ENCODE data around the gene SIX3.

The SIX3 gene

DNA sequence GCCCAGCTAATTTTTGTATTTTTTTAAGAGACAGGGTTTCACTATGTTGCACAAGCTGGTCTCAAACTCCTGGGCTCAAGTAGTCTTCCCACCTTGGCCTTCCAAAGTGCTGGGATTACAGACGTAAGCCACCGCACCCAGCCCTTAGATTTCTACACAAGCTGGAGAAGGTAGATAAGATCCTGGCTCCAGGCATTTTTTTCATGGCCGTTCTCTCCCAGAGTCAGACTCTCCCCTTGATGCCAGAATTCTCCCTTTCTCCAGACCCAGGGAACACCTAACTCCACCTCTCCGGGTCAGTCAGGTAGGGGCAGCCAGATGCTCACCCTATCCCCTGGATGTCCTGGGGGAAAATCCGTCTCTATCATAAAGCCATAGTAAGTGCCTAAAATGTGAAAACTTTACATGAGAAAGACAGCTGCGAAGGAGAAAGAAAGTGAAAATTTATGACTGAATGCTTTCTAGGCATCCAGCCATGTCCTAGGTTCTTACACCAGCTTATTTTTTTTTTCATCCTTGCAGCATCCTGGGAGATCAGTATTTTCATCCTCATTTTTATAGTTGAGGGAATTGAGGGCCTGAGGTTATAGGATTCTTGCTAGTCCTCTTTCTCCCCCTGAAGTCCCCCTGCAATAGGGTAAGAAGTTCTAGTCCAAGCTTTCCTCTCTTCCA, 16.3 kb downstream of the SIX3 start:
- DNase-seq (ENCODE audit: low read depth in 2 of 2), result no peak

DNA sequence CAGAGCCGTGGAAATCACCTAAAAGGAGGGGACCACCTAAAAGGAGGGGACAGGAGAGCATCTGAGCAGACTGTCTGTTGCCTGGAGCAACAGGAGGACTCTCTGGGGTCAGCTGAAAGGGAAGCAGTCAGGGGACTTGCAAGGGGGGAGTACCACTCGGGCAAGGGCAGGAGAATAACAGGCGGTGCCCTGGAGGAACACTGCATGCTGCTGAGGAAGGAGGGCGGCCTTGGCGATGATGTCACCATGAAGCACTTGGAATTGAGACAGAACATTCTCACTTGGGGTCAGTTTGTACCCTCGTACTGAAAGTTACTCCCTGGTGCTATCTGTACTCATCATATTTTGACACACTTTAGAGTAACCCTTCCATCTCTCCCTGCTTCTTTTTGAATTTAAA, 18.4 kb downstream of the SIX3 start:
- no peak for DNase-seq (ENCODE audit: low read depth in 2 of 2)

DNA sequence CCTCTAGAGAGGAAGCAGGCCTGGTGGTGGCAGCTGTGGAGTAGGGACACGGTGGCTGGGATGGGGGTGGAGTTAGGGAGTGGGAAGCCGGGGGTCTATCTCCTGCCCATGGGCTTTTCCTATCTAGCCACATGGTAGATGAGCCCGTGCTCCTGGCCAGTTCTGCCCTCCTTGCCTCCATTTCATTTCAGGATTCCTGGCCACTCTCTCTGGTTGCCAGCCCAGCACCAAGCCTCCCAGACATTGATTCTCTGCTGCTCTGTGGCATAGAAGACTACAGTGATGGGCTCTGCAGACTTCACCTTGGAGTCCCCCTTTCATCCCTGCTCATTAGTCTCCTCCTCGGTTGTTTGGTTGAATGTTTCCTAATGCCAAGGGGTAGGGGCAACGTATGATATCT, 19.4 kb downstream of the SIX3 start:
- no peak for DNase-seq (ENCODE audit: low read depth in 2 of 2)

DNA sequence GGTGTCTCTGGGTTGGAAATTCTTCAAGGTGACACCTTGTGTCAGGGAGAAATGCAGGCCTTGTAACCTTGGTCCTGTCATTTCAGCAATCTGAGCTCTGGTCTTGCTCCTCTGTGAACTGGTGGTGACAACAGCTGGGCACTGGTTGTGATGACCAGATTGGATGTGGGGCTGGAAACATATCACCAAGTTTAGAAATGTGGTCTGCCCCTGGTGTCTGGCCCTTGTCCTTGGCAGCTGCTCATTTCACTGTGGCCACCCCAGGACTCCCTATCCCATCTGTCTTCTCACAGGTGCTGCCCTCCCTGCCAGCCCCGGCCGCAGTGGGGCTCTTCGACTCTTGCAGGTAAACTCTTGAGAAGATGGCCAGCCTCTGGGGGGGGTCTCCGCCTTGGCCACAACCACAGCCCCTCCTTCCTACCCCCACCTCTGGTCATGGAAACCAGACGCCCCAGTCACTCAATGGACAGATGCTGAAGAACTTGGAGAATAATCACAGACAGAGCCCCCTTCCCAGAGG, 20.7 kb downstream of the SIX3 start:
- no peak for DNase-seq (ENCODE audit: low read depth in 2 of 2)

DNA sequence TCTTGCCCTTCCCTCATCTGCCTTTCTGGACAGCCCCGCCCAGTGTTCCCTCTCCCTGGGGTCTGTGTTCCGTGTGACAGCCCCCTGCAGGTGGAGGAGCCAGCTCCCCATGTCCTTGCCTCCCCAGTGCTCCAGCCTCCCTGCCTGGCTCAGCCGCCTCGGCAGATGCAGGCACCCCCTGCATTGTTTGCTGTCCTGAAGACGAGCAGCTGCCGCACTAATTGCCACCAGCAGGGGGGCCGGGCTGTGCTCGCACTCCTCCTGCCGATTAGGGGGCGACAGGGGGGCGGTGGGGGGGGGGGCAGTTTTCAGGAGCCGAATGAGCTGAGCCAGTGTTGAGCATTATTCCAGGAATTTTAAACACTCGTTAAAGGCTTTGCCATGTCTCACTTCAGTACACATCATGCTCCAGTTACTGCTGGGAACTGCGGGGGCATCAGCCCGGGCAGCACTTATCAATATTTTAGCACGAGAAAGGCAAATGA, 23.3 kb downstream of the SIX3 start:
- no peak for DNase-seq (ENCODE audit: low read depth in 2 of 2)

DNA sequence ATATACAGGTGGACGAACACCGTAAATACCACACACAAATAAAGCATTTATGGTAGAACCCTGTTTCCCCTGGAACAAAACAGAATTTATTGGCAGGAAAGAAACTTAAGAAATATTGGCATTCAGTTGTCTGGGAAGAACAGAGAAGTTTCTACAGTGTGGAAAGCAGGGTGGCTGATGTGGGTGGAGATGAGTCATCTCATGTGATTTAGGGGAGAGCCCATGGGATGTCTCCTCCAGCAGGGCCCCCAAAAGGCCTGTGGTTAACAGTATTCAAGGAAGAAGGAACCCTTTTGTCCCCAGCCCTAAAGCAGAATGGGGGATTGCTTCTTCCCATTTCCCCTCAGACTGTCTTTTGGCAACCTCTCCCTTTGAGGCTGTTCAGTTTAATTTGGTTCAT, 24.2 kb downstream of the SIX3 start:
- no peak for DNase-seq (ENCODE audit: low read depth in 2 of 2)

DNA sequence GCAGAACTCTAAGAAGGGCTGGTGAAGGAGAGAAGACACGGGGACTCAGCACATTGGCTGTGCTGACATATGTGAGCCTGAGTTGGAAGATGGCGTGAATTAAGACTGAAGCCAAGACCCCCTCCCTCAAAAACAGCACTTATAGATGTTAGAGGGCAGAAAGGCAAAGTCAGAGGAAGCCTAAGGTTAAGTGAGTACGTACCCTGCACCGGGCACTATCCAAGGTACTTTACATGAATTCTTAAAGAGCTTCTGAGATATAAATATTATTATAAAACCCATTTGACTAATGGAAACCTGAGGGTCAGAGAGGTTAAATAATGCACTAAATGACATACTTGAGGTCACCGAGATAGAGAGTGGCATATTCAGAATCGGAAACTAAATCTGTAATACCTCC, 25.6 kb downstream of the SIX3 start:
- DNase-seq (ENCODE audit: low read depth in 2 of 2), result no peak

DNA sequence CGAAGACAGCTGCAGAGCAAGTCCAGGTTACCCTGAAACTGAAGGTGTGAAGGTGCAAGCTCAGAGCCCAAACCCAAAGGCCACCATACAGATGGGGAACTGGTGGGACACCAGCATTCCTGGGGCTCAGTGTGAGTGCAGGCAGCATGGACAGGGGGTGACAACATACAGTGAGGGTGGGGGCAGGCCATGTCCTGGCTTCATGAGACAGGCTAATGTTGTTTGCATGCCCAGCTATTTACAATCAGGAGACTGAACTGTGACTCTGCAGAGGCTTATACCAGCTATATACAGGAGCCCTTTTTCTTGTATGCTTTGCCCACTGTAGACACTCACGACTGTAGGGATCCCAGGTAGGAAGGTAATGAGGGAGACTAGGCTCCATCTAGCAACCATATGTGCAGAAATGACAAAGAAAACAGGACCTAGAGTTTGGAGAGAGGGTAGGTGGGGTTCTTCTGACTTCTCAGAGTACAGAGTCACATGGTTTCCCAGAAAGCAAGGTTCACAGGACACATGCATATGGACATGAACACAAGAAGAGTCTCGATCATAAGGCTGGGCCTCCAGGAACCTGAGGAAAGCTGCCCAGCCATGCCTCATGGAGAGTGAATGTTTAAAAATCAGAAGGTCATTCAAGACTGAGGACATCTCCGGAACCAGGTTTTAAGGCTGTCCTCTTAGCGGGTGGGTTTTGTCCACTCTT, 26.4 kb downstream of the SIX3 start:
- no peak for DNase-seq (ENCODE audit: low read depth in 2 of 2)

DNA sequence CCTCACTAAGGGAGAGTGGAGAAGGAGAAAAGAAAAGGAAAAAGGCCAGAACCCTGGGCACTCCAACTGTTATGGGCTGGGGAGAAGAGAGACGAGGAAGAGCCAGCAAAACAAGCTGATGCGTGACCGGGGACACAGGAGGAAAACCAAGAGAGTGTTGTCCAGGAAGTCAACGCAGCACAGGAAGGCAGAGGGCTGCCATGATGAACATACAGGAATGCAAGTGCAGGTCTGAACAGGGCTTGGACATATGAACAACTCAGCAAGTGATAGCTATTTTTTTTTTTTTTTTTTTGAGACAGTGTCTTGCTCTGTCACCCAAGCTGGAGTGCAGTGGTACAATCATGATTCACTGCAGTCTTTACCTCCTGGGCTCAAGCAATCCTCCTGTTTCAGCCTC, 28.4 kb downstream of the SIX3 start:
- DNase-seq (ENCODE audit: low read depth in 2 of 2), result no peak

DNA sequence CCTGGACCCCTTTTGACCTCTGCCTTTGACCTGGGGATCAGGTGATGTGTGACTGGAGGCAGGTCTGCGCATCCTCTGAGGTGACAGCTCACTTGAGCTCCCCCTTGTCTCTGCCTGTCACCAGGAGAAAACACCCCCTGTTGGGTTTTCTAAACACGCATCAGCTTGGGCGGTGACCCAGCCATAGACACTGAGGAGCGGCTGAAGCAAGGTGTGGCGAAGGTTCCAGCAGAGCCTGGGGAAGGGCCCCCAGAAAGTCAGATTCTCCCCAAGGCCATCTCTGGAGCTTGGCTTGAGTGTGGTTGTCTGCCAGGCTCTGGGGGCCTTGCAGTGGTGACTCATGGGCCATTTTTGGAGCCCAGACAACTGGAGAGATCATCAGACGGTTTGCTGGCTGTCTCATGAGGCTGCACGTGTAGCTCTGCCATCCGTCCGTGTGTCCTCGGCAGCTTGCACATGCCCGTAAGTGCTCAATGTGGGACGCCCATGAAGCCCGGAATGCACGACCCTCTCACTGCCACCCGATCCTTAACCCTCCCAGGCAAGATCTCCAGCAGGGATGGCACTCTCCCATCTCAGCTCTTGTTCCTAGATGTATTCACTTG, 29.4 kb downstream of the SIX3 start:
- no peak for DNase-seq (ENCODE audit: low read depth in 2 of 2)

DNA sequence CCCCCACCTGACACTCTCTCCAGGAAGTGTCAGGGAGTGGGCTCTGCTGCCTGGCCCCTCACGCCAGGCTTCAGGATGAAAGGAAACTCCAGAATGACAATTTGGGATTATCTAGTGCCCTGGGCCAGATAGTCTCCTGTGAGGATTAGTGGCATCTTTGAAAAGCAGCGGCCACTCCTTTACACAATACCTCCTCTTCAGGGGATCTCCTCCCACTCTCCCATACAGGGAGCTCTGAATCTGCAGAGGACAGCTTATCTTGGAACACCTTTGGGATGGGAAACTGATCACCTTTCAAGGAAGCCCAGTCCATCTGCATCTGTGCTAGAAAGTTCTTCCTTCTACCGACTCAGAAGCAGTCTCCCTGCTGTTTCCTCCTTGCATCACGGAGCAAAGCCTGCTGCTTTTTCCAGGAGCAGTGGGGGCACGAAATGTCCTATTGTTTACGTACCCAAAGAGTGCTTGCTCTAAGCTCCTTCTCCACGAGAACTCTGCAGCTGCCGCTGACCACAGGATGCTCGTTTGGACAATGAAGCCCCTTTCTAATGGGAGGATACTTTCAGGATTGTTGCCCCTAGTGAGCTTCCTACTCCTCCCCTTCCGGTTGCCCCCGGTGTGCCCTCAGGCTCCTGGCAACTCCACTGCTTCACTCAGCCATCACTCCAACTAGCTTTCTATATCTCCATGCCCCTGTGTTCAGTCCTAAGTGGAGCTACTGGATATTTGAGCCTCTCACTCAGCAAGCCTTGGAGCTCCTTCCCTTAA, 31.5 kb downstream of the SIX3 start:
- DNase-seq (ENCODE audit: low read depth in 2 of 2), result no peak

DNA sequence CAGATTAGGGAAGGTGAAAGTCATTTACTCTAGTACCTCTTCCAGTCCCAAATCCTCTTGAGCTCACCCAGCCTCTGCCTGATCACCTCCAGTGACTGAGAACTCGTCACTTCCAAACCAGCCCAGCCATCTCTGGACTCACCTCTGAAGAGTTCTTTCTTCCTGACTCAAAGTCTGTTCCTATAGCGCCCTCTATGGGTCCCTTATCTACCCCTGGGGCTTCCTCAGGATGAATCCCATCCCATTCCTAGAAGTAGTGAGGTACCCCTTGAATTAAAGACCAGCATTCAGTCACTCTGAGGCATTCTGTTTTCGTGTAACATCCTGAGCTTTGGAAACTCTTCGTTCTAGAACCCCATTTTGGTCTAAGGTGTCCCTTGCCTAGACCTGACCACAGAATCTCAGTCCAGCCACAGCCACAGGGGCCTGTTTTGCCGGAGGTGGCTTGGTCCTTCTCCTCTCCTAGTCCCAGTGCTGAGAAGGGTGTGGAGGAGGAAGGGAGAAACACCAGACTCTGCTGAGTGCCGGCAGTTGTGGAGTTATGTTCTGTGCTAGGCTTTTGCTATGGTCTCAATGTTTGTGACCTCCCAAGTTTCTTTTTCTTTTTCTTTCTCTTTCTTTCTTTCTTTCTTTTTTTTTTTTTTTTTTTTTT, 32.7 kb downstream of the SIX3 start:
- no peak for DNase-seq (ENCODE audit: low read depth in 2 of 2)

DNA sequence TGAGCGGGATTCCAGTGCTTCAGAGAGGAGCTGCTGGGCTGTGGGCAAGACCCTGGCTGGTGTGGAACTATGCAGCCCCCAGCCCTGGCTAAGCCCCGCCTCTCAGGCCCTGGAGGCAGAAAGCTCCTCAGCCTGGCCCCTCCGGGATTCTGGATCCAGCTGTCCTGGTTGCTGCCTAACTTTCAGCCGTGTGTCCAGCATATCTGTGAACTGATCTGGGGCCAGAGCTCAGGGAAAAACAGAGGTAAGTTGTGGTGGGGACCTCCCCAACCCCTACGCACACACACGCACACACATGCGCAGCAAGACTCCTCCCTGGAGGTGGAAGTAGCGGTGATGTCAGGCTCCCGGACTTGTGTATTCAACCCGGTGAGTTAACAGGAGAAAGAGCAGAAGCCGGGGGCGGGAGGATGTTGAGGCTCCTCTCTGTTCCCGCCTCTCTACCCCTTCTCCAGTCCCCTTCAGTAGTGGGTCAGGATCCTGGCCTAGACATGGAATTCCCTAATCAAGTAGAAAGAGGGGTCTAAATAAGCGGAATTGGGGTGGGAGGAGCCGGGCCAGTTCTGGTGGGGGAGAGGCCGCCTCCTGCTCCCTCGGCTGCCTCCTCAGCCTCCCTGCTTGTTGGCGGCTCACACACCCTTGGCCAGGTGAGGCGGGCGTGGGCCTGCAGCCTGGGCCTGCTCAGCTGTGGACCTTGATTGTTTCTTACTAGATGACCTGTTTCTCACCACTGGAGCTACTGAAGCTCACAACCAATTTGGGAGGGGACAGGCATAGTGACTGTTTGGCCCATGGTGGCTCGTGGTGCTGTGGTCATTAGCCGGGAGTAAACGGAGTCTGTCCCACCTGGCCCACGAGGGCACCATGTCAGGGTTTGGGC, 34.3 kb downstream of the SIX3 start:
- DNase-seq (ENCODE audit: low read depth in 2 of 2), result no peak

DNA sequence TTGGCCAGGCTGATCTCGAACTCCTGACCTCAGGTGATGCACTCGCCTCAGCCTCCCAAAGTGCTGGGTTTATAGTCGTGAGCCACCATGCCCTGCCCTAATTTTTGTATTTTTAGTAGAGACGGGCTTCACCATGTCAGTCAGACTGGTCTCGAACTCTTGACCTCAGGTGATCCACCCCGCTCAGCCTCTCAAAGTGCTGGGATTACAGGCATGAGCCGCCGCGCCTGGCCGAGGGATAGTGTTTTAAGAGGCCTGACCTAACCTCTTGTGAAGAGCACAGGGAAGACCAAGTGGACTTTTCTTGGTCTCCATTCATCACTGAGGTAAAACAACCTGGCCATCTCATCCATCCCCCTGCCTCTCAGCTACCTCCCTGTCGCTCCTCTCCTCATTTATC, 38.1 kb downstream of the SIX3 start:
- no peak for DNase-seq (ENCODE audit: low read depth in 2 of 2)

DNA sequence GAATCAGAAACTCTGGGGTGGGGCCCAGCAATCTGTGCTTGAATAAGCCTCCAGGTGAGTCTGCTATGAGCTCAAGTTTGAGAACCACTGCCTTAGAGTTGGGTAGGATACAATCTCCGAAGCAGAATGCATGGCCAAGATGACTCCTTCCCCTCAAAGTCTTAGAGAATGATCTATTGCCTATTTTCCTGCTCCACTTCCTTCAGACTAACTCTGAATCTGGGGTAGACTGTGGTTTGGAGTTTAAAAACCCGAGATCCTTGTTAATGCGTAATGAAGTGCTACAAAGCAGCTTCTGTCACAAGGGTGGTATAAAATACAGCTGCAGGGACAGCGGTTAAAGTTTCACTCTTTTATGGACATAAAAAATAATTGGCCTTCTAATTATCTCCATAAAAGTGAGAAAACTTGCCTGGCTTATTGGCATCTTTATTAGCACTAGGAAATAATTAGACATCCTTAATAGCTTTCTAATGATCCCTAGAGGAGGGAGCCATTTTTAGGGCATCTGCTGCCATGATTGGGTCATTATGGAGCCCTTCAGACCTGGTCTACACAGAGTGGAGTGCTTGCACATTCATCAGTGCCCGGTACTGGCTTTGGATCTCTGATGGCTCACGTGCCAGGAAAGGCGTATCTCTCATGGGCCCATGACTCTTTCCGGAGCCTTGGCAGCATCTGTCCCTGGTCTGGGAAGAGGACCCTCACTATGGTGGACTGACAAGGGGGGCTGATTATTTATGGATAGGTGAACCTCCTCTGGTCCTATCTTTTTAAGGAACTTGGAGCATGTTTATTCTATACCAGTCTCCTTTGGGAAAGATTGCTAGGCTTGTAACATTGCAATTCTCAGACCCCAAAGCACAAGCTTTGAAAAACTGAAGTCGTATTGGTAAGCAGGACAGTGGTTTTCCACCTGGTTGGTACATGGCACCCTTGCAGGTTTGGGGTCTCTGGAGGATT, 39.5 kb downstream of the SIX3 start:
- DNase-seq (ENCODE audit: low read depth in 2 of 2), result no peak

DNA sequence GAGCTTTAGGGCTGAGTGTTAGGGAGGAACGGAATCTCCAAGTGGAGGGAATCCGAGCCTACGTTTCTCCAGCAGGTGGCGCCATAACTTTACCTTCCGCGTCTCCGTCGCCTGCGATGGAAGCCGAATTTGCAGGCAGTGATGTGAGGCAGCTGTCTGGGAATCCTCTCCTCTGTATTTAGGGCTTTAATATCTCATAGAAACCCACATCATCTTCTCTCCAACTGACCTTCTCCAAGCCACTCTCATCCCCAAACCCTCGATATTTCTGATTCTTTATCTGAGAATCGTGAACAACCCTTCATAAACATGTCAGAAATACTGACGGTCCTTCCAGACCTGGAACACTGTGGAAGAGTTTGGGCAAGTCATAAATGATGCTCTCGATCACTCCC, 40.2 kb downstream of the SIX3 start:
- peak; percentile 25 to 54 for DNase-seq (ENCODE audit: low read depth in 2 of 2)

DNA sequence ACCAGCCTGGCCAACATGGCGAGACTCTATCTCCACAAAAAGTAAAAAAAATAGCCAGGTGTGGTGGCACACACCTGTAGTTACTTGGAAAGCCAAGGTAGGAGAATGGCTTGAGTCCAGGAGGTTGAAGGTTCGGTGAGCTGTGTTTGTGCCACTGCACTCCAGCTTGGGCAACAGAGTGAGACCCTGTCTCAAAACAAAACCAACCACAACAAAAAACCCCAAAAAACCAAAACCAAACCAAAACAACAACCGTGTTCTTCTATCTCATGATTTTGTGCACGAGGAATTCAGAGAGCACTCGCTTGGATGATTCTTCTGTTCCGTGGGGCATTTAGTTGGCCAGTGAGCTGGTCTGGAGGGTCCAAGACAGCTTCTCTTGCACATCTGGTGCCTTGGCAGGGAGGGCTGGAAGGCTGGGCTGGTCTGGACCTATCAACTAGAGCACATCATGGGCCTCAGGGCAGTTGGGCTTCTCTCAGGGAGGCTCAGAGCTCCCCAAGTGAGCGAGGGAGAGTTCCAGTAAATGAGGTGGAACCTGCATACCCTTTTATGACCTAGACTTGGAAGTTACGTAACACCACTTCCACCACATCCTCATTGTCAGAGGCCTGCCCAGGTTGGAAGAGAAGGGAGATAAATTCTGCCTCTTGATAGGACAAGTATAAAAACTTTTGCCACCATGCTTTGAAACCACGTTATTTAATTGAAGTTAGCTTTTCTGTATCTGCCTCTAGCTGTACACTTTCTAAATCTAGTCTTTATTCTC, 42.5 kb downstream of the SIX3 start:
- DNase-seq (ENCODE audit: low read depth in 2 of 2), result no peak

DNA sequence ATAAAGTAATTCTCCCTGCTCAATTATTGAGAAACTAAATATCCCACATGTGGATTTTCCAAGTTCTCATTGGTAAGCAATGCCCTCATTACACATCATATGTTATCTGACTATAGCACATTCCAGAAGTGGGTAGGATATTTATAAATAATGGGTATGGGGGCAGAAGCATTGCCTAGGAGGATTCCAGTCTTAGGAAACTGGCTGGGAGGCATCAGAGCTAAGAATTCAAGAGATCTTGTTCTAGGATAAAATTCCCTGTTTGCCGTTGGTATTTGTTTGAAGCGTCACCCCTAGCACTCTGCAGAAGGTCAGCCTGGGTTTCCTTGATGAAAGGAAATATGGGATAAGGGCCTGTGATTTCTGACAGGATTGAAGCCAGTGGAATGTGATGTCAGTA, 47.7 kb downstream of the SIX3 start:
- DNase-seq (ENCODE audit: low read depth in 2 of 2), result no peak

DNA sequence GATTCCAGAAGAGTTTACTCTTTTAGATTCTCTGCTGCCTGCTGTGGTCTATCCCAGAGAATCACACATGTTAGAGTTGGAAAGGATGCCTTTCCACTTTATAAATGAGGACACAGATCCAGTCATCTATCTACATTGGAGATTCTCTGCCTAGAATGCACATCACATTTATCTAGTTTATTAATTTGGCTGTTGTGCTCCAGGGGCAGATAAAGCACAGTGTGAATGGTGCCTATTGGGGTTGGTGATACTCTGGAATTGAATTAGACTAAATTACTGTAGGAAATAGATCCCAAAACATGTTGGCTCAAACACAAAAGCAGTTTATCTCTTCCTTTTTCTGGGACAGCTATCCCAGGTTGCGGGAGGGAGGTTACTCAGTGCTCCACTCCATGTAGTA, 52.9 kb downstream of the SIX3 start:
- DNase-seq (ENCODE audit: low read depth in 2 of 2), result no peak

Data from stimulated activated CD8-positive, alpha-beta memory T cell treated with anti-CD3 and anti-CD28 coated beads, Interleukin-2, amount 100 ng/mL, for 1 hour (primary cell).